Colon (tissue), 2 donors: ENCODE results near the gene FNDC3B.
"Not testable (repeated sequence)": the region's sequence is repeated elsewhere in the genome, so short reads cannot be mapped to it uniquely, and the experiment has no call there.

ENCODE experiments used
- FAIRE-seq: peaks from 2 replicates; lab custom pipeline; 2012; peaks lifted over from hg19 to GRCh38; lab: Jason Lieb, UNC
- donor health status: control.
- donor health status: control.

Gene FNDC3B

DNA sequence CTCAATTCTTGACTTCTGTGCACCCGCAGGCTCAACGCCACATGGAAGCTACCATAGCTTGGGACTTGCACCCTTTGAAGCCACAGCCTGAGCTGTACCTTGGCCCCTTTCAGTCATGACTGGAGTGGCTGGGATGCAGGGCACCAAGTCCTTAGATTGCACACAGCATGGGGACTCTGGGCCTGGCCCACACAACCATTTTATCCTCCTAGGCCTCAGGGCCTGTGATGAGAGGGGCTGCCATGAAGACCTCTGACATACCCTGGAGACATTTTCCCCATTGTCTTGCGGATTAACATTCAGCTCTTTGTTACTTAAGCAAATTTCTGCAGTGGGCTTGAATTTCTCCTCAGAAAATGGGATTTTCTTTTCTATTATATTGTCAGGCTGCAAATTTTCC is 203.1 kb downstream of the FNDC3B start:
- not testable (repeated sequence) for FAIRE-seq

DNA sequence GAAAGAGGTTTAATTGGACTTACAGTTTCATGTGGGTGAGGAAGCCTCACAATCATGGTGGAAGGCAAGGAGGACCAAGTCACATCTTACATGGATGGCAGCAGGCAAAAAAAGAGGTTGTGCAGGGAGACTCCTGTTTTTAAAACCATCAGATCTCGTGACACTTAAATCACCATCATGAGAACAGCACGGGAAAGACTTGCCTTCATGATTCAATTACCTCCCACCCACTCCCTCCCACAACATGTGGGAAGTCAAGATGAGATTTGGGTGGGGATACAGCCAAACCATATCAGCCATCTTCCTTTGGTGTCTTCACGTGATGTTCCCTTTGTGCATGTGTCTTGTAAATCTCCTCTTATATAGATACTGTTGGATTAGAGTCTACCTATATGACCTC is 204.0 kb downstream of the FNDC3B start:
- not testable (repeated sequence) for FAIRE-seq

GRCh38 chr3:172244011-172244410 is 204.6 kb downstream of the FNDC3B start:
- FAIRE-seq = no peak

DNA sequence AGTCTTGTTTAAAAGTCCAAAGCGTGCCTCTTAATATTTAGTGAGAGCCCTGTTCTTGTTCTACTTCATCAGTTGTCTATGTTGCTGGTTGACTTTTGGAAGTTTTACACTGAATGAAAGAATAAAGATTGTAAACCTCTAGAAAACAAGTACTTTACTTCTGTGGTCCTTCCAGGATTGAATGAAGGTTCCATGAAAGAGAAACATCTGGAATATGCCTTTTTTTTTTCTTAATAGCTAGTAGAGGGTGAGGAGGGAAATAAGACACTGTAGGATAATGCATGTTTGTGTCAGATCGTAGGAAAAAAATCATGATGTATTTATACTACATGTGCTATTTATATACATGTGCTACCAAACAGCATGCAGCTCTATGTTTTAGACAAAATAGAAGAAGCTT is 205.9 kb downstream of the FNDC3B start:
- no peak for FAIRE-seq

DNA sequence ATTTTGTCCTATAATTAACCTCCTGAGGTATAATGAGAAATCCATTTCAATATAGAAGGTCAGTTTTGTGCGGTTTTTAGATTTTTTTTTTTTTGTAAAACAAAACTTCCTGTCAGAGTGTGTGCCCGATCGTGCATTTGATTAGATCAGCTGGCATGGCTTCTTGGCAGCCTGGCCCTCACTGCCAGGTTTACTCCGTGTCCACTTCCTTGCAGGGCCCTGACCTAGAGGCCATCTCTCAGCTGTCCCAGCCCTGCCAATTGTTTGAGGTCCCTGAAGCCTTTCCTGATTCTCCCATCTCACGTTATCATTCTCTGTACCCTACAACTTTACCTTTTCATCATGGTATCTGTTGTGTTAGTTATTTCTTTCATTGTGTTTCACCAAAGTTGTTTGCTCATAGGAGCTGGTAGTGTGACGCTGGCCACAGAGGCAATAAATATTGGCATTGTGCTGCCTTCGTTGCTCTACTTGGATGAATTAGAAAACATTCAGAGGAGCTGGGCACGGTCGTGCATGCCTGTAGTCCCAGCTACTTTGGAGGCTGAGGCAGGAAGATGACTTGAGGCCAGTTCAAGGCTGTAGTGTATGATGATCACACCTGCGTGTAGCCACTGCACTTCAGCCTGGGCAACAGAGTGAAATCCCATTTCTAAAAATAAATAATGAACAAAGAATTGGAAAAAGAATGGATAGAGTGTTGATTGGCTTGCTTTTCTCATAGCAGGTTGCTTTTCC is 206.9 kb downstream of the FNDC3B start:
- FAIRE-seq = no peak

- FAIRE-seq = no peak
These were observed 208.3 kb downstream of the FNDC3B start for GRCh38 chr3:172247525-172248274.

- FAIRE-seq = no peak
These were observed 209.7 kb downstream of the FNDC3B start for GRCh38 chr3:172249039-172249438.

GRCh38 chr3:172251211-172251610 is 211.8 kb downstream of the FNDC3B start:
- no peak for FAIRE-seq

DNA sequence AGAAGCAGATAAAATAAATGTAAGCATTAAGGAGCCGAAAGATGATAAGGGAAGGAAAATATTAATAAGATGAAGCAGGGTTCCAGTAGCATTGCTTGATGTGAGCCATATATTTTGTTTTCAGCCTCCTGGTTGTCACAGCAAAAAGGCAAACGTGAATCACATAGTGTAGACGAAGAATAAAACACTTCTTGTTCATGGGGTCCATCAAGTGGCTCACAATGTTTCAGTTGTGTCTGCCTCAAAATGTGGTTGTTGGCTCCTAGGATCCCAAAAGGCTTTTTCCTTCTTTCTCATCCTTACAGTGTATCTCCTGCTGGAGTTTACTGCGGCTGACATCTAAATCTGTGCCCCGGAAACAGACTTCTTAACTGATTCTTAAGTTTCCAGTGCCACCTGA is 213.8 kb downstream of the FNDC3B start:
- FAIRE-seq = no peak

GRCh38 chr3:172254542-172254941 is 215.2 kb downstream of the FNDC3B start:
- no peak for FAIRE-seq

DNA sequence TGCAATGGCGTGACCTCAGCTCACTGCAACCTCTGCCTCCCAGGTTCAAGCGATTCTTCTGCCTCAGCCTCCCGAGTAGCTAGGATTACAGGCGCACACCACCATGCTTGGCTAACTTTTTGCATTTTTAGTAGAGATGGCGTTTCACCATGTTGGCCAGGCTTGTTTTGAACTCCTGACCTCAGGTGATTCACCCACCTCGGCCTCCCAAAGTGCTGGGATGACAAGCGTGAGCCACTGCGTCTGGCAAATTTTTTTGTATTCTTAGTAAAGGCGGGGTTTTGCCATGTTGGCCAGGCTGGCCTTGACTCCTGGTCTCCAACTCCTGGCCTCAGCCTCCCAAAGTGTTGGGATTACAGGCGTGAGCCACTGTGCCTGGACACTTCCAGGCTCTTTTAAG is 215.9 kb downstream of the FNDC3B start:
- FAIRE-seq = not testable (repeated sequence)

- FAIRE-seq = no peak
These were observed 216.8 kb downstream of the FNDC3B start for GRCh38 chr3:172256101-172256734.

DNA sequence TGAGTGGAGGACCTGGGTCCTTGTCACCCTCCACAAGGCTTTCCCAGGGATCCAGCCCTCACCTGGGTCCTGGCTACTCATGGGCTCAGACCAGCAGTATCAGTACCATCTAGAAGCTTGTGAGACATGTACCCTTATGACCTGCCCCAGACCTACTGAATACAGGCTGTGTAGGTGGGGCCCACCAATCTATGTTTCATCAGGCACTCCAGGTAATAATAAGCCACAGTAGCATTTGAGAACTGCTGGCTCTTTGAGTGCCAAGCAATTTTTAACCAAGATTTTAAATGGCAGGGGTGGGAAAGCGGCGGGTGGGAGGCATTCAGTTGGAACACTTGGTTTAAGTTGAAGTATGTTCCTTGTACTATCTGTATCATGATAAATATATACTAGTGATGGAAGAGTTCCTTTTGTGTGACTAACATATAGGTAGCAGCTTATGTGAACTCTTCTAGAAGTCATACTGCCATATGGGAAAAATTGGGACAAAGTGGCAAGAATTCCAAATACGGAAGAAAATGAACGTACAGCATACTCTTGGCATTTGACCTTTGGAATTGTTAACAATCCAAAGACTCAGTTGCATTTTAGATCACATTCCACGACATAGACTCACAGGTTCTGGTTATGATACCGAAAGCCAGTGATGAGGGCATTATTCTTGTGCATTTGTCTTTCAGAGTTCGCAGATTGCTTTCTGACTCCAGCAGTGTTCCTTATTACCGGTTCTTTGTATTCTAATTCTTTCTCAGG is 218.4 kb downstream of the FNDC3B start:
- FAIRE-seq = no peak

GRCh38 chr3:172258624-172259023 is 219.2 kb downstream of the FNDC3B start:
- no peak for FAIRE-seq

DNA sequence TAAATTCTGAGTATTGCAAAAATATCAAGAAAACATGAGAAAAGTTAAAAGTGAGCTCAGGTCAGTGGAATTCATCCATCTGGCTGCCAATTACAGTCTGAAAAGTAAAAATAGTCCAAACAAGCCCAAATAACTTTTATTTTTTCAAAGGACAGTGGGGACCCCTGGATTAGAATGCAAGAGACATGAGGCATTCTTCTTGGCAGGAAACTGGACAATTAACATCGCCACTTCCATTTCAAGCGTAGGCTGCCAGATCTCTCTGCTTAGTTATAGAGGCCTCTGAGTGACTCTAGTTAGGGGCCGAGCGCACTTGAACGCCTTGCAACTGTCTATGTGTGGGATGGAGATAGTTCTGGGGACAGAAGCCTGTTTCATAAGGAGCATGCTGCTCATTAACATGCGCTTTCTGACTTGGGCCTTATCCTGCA is 219.7 kb downstream of the FNDC3B start:
- no peak for FAIRE-seq

- no peak for FAIRE-seq
These were observed 220.4 kb downstream of the FNDC3B start for GRCh38 chr3:172259726-172260248.

DNA sequence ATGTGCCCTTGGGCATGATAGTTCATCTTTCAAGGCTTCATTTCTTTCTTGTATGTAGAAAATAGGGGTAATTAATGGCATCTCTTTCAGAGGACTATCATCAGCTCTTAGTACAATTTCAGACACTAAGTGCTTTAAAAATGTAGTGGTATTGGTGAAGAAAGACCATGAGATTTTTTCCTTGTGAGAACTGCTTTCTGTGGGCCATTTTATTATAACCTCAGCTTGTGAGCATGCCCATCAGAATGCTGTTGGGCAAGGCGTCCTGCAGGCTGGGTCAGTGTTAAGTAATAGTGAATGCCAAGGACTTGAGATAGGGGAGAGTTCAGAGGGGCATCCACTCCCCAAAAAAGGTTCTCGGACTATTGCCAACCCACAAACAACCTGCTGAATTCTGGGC is 221.0 kb downstream of the FNDC3B start:
- no peak for FAIRE-seq

- no peak for FAIRE-seq
These were observed 221.7 kb downstream of the FNDC3B start for GRCh38 chr3:172261054-172261453.

DNA sequence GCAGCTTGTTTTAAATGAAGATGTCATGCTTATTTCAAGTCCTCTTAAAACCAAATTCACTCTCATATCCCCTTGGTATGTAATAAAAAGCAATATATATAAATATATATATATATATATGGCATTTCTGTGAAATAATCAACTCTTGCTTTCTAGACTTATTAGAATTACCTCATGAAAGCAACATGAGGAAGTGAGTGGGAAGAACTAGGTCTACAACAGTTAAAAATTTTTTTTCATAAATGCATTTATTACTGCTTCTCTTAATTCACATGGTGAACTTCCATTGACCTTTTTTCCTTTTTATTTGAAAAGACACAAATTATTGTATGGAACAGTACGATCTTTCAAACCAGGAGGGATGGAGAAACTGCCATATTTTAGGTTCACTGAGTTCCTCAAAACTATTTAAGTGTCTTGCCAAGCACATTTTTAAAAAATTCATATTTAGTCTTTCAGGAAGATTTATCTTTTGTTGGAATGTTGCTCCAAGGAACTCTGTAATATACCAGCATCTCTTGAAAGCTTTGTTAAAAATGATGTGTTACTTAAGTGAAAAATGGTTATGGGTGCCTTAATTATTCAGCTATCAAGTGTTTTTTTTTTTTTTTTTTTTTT is 223.7 kb downstream of the FNDC3B start:
- no peak for FAIRE-seq

- FAIRE-seq = no peak
These were observed 224.6 kb downstream of the FNDC3B start for GRCh38 chr3:172263781-172264486.

GRCh38 chr3:172266103-172266502 is 226.7 kb downstream of the FNDC3B start:
- FAIRE-seq = no peak
